Neural crest cell (in vitro differentiated cells): ENCODE results near the gene TTLL10. TPM values are rescaled to one million over a fixed set of nuclear protein-coding genes. Genes with fewer than 3 reads are reported as not detected.

ENCODE experiments used
- DNase-seq: peaks from one replicate; pipeline ENCODE4 v3.0.0; 2021; ENCODE audit warnings: low read depth, mixed read lengths, low spot score
- H3K27ac Mint-ChIP-seq: one replicate; pipeline ENCODE4 v1.8.0; 2021; ENCODE audit warnings: mild to moderate bottlenecking, mixed read lengths; ENCODE audit not compliant: unreplicated experiment
- H3K27me3 Mint-ChIP-seq: 2 replicates; pipeline ENCODE4 v1.8.0; 2021; ENCODE audit warnings: low read depth, mild to moderate bottlenecking, mixed read lengths
- H3K36me3 Mint-ChIP-seq: 2 replicates; pipeline ENCODE4 v1.8.0; 2021; ENCODE audit warnings: low read depth, mild to moderate bottlenecking, mixed read lengths
- H3K4me1 Mint-ChIP-seq: 2 replicates; pipeline ENCODE4 v1.8.0; 2021; ENCODE audit warnings: mixed read lengths
- H3K4me3 Mint-ChIP-seq: one replicate; pipeline ENCODE4 v1.8.0; 2021; ENCODE audit warnings: mild to moderate bottlenecking, mixed read lengths
- H3K9me3 Mint-ChIP-seq: 2 replicates; pipeline ENCODE4 v1.8.0; 2021; ENCODE audit warnings: mixed read lengths
- CTCF ChIP-seq: fragments of 200-600 bp; sonication (generic); conservative IDR thresholded peaks from 2 replicates; pipeline ENCODE4 v1.5.0; 2021; ENCODE audit warnings: antibody characterized with exemption, mild to moderate bottlenecking
- total RNA-seq: library from RNA; stranded (reverse); gene quantifications from 2 replicates; pipeline ENCODE4 v1.2.1, GENCODE V29; 2021

Gene TTLL10
- total RNA-seq, 1 donor from 2014 or later = not detected

- no peak overlapping the region for H3K27ac Mint-ChIP-seq
- TF ChIP-seq CTCF = no peak
- no peaks in the 10 kb centered on the region for H3K4me1 Mint-ChIP-seq
- no peaks in the 10 kb centered on the region for H3K9me3 Mint-ChIP-seq
- H3K27me3 Mint-ChIP-seq = peaks cover 15% of the 10 kb centered on the region
- H3K4me3 Mint-ChIP-seq = no peak overlapping the region
- H3K36me3 Mint-ChIP-seq = no peaks in the 10 kb centered on the region
- no peak for DNase-seq
Measured at GRCh38 chr1:1244192-1244811, 70.6 kb downstream of the TTLL10 start.

GRCh38 chr1:1245178-1245816 is 71.6 kb downstream of the TTLL10 start:
- no peaks in the 10 kb centered on the region for H3K36me3 Mint-ChIP-seq
- H3K4me3 Mint-ChIP-seq = no peak overlapping the region
- no peaks in the 10 kb centered on the region for H3K9me3 Mint-ChIP-seq
- peaks cover 22% of the 10 kb centered on the region for H3K27me3 Mint-ChIP-seq
- peaks cover 3% of the 10 kb centered on the region for H3K4me1 Mint-ChIP-seq
- TF ChIP-seq CTCF = no peak
- no peak overlapping the region for H3K27ac Mint-ChIP-seq
- DNase-seq = no peak

- Mint-ChIP-seq H3K27me3 (peaks cover 22% of the 10 kb centered on the region), H3K4me3 (no peak overlapping the region), H3K9me3 (no peaks in the 10 kb centered on the region), H3K27ac (no peak overlapping the region), H3K36me3 (no peaks in the 10 kb centered on the region), H3K4me1 (peaks cover 3% of the 10 kb centered on the region)
- no peak for DNase-seq
- no peak for TF ChIP-seq CTCF
Measured at GRCh38 chr1:1245817-1246576, 72.3 kb downstream of the TTLL10 start.

- TF ChIP-seq CTCF = no peak
- no peaks in the 10 kb centered on the region for H3K9me3 Mint-ChIP-seq
- peaks cover 3% of the 10 kb centered on the region for H3K4me1 Mint-ChIP-seq
- DNase-seq = no peak
- peaks cover 22% of the 10 kb centered on the region for H3K27me3 Mint-ChIP-seq
- H3K4me3 Mint-ChIP-seq = no peak within 1 kb of the TSS
- H3K36me3 Mint-ChIP-seq = no peaks in the 10 kb centered on the region
- no peak within 1 kb of the TSS for H3K27ac Mint-ChIP-seq
Measured at GRCh38 chr1:1246577-1247340, 73.1 kb downstream of the TTLL10 start, which contains the start of gene C1QTNF12. C1QTNF12 (minus strand) TSS chr1:1246722; CDS start chr1:1246690, 32 bp downstream.

- no peaks in the 10 kb centered on the region for H3K36me3 Mint-ChIP-seq
- no peak overlapping the region for H3K4me3 Mint-ChIP-seq
- H3K9me3 Mint-ChIP-seq = no peaks in the 10 kb centered on the region
Measured at GRCh38 chr1:1247341-1247913, 73.7 kb downstream of the TTLL10 start.

More at GRCh38 chr1:1247341-1247913, 73.7 kb downstream of the TTLL10 start:
- TF ChIP-seq CTCF = no peak
- peaks cover 22% of the 10 kb centered on the region for H3K27me3 Mint-ChIP-seq
- peaks cover 3% of the 10 kb centered on the region for H3K4me1 Mint-ChIP-seq
- H3K27ac Mint-ChIP-seq = no peak overlapping the region
- DNase-seq = no peak
